GM12878 (cell line): Measurements from ENCODE around the gene JPT1.

Experiments
- CEBPB ChIP-seq, 2 experiments: fragments of 150-350 bp in 1 of 2; IDR thresholded peaks; 2 replicates each; pipeline ENCODE4 v1.6.1; 2012 to 2014; ENCODE audit warnings: low read depth in 2 of 2, low read length in 2 of 2, borderline replicate concordance in 1 of 2, inconsistent platforms in 1 of 2
- CHD2 ChIP-seq: IDR thresholded peaks from 2 replicates; pipeline ENCODE4 v1.6.1; 2011; ENCODE audit warnings: low read depth, low read length, improper control_type of control experiment, borderline replicate concordance
- JUND ChIP-seq: IDR thresholded peaks from 2 replicates; pipeline ENCODE4 v1.6.1; 2012; ENCODE audit warnings: low read depth, mild to moderate bottlenecking, low read length, improper control_type of control experiment, moderate library complexity
- USF2 ChIP-seq: IDR thresholded peaks from 2 replicates; pipeline ENCODE4 v1.6.1; 2011; ENCODE audit warnings: low read depth, low read length, improper control_type of control experiment, borderline replicate concordance
- ZBED1 ChIP-seq: IDR thresholded peaks from 2 replicates; pipeline ENCODE4 v1.6.1; 2016; ENCODE audit warnings: borderline replicate concordance

- no peak for TF ChIP-seq USF2
- no peak for TF ChIP-seq JUND
- no peak for TF ChIP-seq ZBED1
- no peak for TF ChIP-seq CEBPB (IDR thresholded peaks at IDR 0.05; ENCODE audit: borderline replicate concordance in 1 of 2, low read depth in 2 of 2, low read length in 2 of 2)
- TF ChIP-seq CHD2 = no peak
Observed at GRCh38 chr17:75135946-75136345, 18.4 kb downstream of the JPT1 start.
